Measurements from ENCODE around the gene OSCP1. TPM values are rescaled to one million over a fixed set of nuclear protein-coding genes. Genes with fewer than 3 reads are reported as not detected.

The OSCP1 gene
- total RNA-seq, 1 experiment from 2014 or later = 5.5 TPM

DNA sequence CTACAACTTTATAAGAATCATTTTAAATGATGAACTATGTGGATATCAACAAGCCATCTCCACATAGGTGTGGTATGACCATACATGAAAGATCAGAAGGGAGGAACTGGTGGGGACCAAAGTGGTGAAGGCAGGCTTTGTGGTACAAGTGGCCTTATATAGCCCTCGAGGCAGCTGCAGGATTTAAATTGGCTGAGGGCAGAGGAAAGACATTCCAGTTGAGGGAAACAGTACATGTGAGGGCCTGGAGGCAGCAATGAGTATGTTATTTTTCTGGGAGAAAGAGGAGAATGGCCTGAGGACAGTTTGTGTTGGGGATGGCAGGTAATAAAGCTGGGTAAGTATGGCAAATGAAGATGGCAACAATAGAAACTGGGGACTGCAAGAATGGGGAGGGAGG, 17.1 kb downstream of the OSCP1 start:
- ATAC-seq (no peak), DNase-seq (ENCODE audit: low read depth, low spot score) (no peak)
- H3K9me3 ChIP-seq (ENCODE audit: control insufficient read depth, insufficient read depth, low read depth, low read length) = no peaks in the 10 kb centered on the region
- no TSS peak for BruUV-seq (replicated peaks)
- POLR2A ChIA-PET = no interaction called here
- H3K36me3 ChIP-seq (ENCODE audit: control insufficient read depth, insufficient read depth, low read length) = no peaks in the 10 kb centered on the region
- in situ Hi-C loops (cut with HindIII; ENCODE audit: low pct_unique_long_range_greater_than_20kb, low sequenced_read_pairs) (no loop called here), intact Hi-C loops (cut with micrococcal nuclease; ENCODE audit: unreplicated experiment) (no loop called here)
- no peak overlapping the region for H3K27ac ChIP-seq (ENCODE audit: low read length)
- H3K4me1 ChIP-seq (ENCODE audit: control insufficient read depth, insufficient read depth, low read length) = no peaks in the 10 kb centered on the region
- no peak overlapping the region for H3K4me3 ChIP-seq (ENCODE audit: low read depth in 2 of 2, low read length in 2 of 2)
- no peaks in the 10 kb centered on the region for H3K27me3 ChIP-seq (ENCODE audit: control insufficient read depth, insufficient read depth, low read length)
- CTCF ChIA-PET = no interaction called here
- TF ChIP-seq CTCF (IDR thresholded peaks at IDR 0.05) = no peak
- TF ChIP-seq POLR2AphosphoS5 (IDR thresholded peaks at IDR 0.05; ENCODE audit: low read depth, low read length) = no peak
- no peak for TF ChIP-seq TCF7L2 (IDR thresholded peaks at IDR 0.05; ENCODE audit: low read depth, low read length)
- no peak for TF ChIP-seq SIN3A (IDR thresholded peaks at IDR 0.05; ENCODE audit: borderline replicate concordance, insufficient read depth, low read depth, low read length)
- TF ChIP-seq, protein P1, sequence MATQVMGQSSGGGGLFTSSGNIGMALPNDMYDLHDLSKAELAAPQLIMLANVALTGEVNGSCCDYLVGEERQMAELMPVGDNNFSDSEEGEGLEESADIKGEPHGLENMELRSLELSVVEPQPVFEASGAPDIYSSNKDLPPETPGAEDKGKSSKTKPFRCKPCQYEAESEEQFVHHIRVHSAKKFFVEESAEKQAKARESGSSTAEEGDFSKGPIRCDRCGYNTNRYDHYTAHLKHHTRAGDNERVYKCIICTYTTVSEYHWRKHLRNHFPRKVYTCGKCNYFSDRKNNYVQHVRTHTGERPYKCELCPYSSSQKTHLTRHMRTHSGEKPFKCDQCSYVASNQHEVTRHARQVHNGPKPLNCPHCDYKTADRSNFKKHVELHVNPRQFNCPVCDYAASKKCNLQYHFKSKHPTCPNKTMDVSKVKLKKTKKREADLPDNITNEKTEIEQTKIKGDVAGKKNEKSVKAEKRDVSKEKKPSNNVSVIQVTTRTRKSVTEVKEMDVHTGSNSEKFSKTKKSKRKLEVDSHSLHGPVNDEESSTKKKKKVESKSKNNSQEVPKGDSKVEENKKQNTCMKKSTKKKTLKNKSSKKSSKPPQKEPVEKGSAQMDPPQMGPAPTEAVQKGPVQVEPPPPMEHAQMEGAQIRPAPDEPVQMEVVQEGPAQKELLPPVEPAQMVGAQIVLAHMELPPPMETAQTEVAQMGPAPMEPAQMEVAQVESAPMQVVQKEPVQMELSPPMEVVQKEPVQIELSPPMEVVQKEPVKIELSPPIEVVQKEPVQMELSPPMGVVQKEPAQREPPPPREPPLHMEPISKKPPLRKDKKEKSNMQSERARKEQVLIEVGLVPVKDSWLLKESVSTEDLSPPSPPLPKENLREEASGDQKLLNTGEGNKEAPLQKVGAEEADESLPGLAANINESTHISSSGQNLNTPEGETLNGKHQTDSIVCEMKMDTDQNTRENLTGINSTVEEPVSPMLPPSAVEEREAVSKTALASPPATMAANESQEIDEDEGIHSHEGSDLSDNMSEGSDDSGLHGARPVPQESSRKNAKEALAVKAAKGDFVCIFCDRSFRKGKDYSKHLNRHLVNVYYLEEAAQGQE (IDR thresholded peaks at IDR 0.05; ENCODE audit: insufficient read depth in 1 of 2, low read depth in 2 of 2, low read length in 1 of 2) = no peak

DNA sequence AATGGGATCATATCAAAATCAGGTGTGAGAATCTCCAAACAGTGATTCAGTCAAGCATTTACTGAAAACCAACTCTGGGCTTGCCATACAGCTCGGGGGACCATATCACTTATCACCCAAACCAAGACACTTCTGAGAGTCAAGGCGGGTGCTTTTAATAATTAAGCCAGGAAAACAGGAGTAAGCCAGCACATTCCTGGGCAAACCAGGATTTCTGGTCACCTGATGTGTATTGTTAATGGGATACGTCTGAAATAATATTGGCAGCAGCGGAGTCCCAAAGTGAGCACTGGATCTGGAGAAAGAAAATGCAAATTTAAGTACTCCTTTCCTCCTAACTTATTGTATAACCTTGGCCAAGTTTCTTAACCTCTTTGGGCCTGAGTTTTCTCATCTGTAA, 17.6 kb downstream of the OSCP1 start:
- TF ChIP-seq POLR2AphosphoS5 (IDR thresholded peaks at IDR 0.05; ENCODE audit: low read depth, low read length) = no peak
- TF ChIP-seq SIN3A (IDR thresholded peaks at IDR 0.05; ENCODE audit: borderline replicate concordance, insufficient read depth, low read depth, low read length) = no peak
- TF ChIP-seq, protein P1 (IDR thresholded peaks at IDR 0.05; ENCODE audit: insufficient read depth in 1 of 2, low read depth in 2 of 2, low read length in 1 of 2) = no peak
- no peak for TF ChIP-seq TCF7L2 (IDR thresholded peaks at IDR 0.05; ENCODE audit: low read depth, low read length)
- TF ChIP-seq CTCF (IDR thresholded peaks at IDR 0.05) = no peak
- Histone ChIP-seq H3K9me3 (ENCODE audit: control insufficient read depth, insufficient read depth, low read depth, low read length) (no peaks in the 10 kb centered on the region), H3K27me3 (ENCODE audit: control insufficient read depth, insufficient read depth, low read length) (no peaks in the 10 kb centered on the region), H3K36me3 (ENCODE audit: control insufficient read depth, insufficient read depth, low read length) (no peaks in the 10 kb centered on the region), H3K4me3 (ENCODE audit: low read depth in 2 of 2, low read length in 2 of 2) (no peak overlapping the region), H3K4me1 (ENCODE audit: control insufficient read depth, insufficient read depth, low read length) (no peaks in the 10 kb centered on the region), H3K27ac (ENCODE audit: low read length) (no peak overlapping the region)
- in situ Hi-C loops (cut with HindIII; ENCODE audit: low pct_unique_long_range_greater_than_20kb, low sequenced_read_pairs) (no loop called here), intact Hi-C loops (cut with micrococcal nuclease; ENCODE audit: unreplicated experiment) (no loop called here)
- DNase-seq (ENCODE audit: low read depth, low spot score) = no peak
- ATAC-seq = no peak
- POLR2A ChIA-PET = no interaction called here
- no TSS peak for BruUV-seq (replicated peaks)
- CTCF ChIA-PET = no interaction called here
